H1 (cell line): Measurements from ENCODE around the gene RPN2.

Experiments used
- BRCA1 ChIP-seq: IDR thresholded peaks from 2 replicates; pipeline ENCODE4 v1.6.1; 2012; ENCODE audit warnings: low read depth, low read length, improper control_type of control experiment
- EZH2 ChIP-seq: fragments of 200-600 bp; sonication (generic); IDR thresholded peaks from 2 replicates; pipeline ENCODE4 v1.7.1; 2012; ENCODE audit warnings: low read depth, mild to moderate bottlenecking, moderate library complexity, low read length, inconsistent platforms; ENCODE audit not compliant: severe bottlenecking
- HDAC2 ChIP-seq, 2 experiments: fragments of 300-600 bp in 1 of 2; sonication (generic) in 1 of 2; IDR thresholded peaks; 2 replicates each; pipeline ENCODE4 v1.6.1; 2011 to 2012; ENCODE audit warnings: low read depth in 2 of 2, low read length in 2 of 2, mild to moderate bottlenecking in 2 of 2, moderate library complexity in 2 of 2, borderline replicate concordance in 1 of 2, inconsistent platforms in 1 of 2
- JUND ChIP-seq: IDR thresholded peaks from 2 replicates; pipeline ENCODE4 v1.6.1; 2011; ENCODE audit warnings: mild to moderate bottlenecking, improper control_type of control experiment, low read length
- NANOG ChIP-seq: IDR thresholded peaks from 2 replicates; pipeline ENCODE4 v1.6.1; 2011; ENCODE audit warnings: low read length, low read depth, mild to moderate bottlenecking, inconsistent platforms; ENCODE audit not compliant: insufficient read depth, poor library complexity, severe bottlenecking
- NRF1 ChIP-seq: IDR thresholded peaks from 2 replicates; pipeline ENCODE4 v1.6.1; 2011; ENCODE audit warnings: mild to moderate bottlenecking, low read depth, low read length, improper control_type of control experiment
- POLR2AphosphoS5 ChIP-seq: IDR thresholded peaks from 2 replicates; pipeline ENCODE4 v1.6.1; 2011; ENCODE audit warnings: low read depth, low read length
- RBBP5 ChIP-seq: IDR thresholded peaks from 2 replicates; pipeline ENCODE4 v1.7.1; 2012; ENCODE audit warnings: low read depth, mild to moderate bottlenecking, inconsistent platforms, low read length, moderate library complexity, borderline replicate concordance
- SUZ12 ChIP-seq: fragments of 200-600 bp; sonication (generic); IDR thresholded peaks from 2 replicates; pipeline ENCODE4 v1.6.1; 2012; ENCODE audit warnings: mild to moderate bottlenecking, inconsistent platforms, low read length, moderate library complexity, mixed read lengths
- TAF1 ChIP-seq: IDR thresholded peaks from 2 replicates; pipeline ENCODE4 v1.6.1; 2011; ENCODE audit warnings: mild to moderate bottlenecking, low read depth, low read length
- YY1 ChIP-seq: IDR thresholded peaks from 2 replicates; pipeline ENCODE4 v1.6.1; 2011; ENCODE audit warnings: low read depth, mild to moderate bottlenecking, low read length
- TF ChIP-seq, protein P1 (sequence below), 3 experiments: IDR thresholded peaks; 1 replicate in 2 of 3; 2 replicates in 1 of 3; pipeline versions ENCODE4 v1.5.1 to v1.6.1; 2011; ENCODE audit warnings: low read length in 3 of 3, mild to moderate bottlenecking in 3 of 3, inconsistent platforms in 2 of 3, low read depth in 1 of 3, moderate library complexity in 1 of 3; ENCODE audit not compliant: insufficient read depth in 1 of 3; ENCODE audit errors: control extremely low read depth in 1 of 3

- TF ChIP-seq JUND, result no peak
- no peak for TF ChIP-seq RBBP5
- TF ChIP-seq SUZ12, result no peak
- TF ChIP-seq, protein P1, sequence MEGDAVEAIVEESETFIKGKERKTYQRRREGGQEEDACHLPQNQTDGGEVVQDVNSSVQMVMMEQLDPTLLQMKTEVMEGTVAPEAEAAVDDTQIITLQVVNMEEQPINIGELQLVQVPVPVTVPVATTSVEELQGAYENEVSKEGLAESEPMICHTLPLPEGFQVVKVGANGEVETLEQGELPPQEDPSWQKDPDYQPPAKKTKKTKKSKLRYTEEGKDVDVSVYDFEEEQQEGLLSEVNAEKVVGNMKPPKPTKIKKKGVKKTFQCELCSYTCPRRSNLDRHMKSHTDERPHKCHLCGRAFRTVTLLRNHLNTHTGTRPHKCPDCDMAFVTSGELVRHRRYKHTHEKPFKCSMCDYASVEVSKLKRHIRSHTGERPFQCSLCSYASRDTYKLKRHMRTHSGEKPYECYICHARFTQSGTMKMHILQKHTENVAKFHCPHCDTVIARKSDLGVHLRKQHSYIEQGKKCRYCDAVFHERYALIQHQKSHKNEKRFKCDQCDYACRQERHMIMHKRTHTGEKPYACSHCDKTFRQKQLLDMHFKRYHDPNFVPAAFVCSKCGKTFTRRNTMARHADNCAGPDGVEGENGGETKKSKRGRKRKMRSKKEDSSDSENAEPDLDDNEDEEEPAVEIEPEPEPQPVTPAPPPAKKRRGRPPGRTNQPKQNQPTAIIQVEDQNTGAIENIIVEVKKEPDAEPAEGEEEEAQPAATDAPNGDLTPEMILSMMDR (IDR thresholded peaks at IDR 0.05; ENCODE audit: control extremely low read depth in 1 of 3, insufficient read depth in 1 of 3, low read depth in 1 of 3, low read length in 3 of 3), result no peak
- no peak for TF ChIP-seq YY1
- no peak for TF ChIP-seq EZH2
- no peak for TF ChIP-seq NRF1
- no peak for TF ChIP-seq POLR2AphosphoS5
- TF ChIP-seq NANOG, result no peak
- TF ChIP-seq TAF1, result no peak
- TF ChIP-seq HDAC2 (IDR thresholded peaks at IDR 0.05; ENCODE audit: borderline replicate concordance in 1 of 2, low read depth in 2 of 2, low read length in 2 of 2), result no peak
- TF ChIP-seq BRCA1, result no peak
Measured at GRCh38 chr20:37163832-37164554, 15.1 kb upstream of the RPN2 start.
